Subcutaneous adipose tissue (tissue), 4 donors: ENCODE data around the gene PTPRG. TPM values are rescaled to one million over a fixed set of nuclear protein-coding genes. Genes with fewer than 3 reads are reported as not detected.

Experiments
- total RNA-seq, 4 donors: library from RNA; depleted of rRNA; stranded (reverse); fragments of >200 nt; gene quantifications; one replicate each; pipeline ENCODE4 v1.1.0, GENCODE V29; 2016
- TF ChIP-seq, protein P1 (sequence below): fragments of 450-650 bp; IDR thresholded peaks from one replicate; pipeline ENCODE4 v1.5.1; 2016; ENCODE audit warnings: low read depth, mild to moderate bottlenecking, control low read depth, antibody characterized with exemption, moderate library complexity

PTPRG gene
- total RNA-seq, 4 donors from 2014 or later, result 115 to 164 (median 159) TPM

DNA sequence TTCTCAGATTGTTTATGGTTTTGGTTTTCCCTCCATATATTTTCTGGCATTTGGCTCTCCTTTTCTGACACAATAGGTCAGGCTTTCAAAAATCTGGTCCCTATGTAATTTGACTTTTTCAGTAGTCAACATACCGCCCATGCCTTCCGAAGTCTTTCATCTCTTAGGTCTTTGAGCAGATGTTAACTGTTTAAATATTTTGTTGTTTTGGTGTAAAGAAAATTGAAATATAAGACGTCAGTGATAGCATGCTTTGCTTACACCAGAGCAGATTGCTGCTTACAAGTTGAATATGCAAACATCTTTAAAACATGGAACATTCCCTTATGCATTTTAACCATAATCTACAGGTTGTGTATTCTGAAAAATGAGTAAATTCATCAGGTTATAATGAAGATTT lies 233.0 kb downstream of the PTPRG start:
- TF ChIP-seq, protein P1, sequence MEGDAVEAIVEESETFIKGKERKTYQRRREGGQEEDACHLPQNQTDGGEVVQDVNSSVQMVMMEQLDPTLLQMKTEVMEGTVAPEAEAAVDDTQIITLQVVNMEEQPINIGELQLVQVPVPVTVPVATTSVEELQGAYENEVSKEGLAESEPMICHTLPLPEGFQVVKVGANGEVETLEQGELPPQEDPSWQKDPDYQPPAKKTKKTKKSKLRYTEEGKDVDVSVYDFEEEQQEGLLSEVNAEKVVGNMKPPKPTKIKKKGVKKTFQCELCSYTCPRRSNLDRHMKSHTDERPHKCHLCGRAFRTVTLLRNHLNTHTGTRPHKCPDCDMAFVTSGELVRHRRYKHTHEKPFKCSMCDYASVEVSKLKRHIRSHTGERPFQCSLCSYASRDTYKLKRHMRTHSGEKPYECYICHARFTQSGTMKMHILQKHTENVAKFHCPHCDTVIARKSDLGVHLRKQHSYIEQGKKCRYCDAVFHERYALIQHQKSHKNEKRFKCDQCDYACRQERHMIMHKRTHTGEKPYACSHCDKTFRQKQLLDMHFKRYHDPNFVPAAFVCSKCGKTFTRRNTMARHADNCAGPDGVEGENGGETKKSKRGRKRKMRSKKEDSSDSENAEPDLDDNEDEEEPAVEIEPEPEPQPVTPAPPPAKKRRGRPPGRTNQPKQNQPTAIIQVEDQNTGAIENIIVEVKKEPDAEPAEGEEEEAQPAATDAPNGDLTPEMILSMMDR, result no peak

DNA sequence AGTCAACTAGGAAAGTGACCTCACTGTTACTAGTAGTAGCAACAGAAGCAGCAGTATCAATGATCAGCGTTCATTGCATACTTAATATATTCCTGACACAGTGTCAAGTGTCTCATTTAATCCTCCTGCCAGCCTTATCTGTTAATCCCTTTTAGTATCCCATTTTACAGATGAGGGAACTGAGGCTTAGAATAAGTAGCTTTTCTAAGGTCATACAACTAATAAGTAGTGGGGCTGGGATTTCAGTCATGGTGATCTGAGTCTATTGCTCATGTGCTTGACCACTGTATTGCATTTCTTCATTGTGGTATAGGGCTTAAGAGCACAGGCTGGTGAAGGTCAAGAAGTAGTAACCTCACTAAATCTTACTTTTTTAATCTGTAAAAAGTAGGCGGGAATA lies 233.6 kb downstream of the PTPRG start:
- TF ChIP-seq, protein P1, result no peak

DNA sequence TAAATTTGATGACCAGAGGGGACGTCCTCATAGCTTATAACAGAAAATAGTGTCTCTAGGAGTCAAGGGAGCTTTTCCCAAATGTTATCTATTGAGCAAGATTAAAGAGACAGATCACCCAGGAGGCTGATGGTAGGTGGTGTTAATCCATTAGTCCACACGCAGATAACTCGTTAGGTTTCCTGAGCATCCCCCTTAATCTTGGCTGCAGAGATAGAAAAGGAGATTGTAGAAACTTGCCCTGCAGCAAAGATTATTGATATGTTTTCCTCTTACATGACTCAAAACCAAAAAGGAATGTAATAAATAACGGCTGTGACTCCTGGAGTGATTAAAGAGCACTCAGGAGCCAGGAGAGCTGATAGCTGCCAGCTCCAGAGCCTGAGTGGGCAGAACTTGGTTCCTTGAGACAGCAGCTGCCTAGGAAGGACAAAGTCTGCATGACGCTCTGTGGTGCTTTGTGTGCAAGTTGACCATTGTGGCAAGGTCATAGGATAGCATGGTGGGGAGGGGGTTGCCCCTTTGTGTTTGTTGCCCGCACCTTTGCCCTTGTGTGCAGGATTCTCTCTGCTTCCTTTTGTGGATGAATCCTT lies 234.8 kb downstream of the PTPRG start:
- TF ChIP-seq, protein P1, result no peak

DNA sequence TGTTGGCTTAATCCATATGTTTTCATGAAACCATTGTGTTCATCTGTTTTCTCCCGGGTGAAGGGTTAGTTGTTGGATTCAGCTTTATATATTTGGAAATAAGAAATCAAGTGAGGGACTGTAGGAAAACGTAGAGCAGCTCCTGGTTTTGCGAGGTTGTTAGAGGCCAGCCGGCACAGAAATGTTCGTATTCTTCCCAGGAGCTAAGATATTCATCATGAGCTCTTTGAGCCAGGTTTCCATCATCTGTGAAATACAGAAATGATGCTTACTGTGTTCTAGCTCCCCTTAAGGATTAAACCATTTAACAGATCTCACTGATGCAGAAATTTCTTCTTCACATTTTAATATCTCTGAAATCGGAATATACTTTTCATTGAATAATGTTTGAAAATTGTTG lies 235.5 kb downstream of the PTPRG start:
- TF ChIP-seq, protein P1, result no peak

DNA sequence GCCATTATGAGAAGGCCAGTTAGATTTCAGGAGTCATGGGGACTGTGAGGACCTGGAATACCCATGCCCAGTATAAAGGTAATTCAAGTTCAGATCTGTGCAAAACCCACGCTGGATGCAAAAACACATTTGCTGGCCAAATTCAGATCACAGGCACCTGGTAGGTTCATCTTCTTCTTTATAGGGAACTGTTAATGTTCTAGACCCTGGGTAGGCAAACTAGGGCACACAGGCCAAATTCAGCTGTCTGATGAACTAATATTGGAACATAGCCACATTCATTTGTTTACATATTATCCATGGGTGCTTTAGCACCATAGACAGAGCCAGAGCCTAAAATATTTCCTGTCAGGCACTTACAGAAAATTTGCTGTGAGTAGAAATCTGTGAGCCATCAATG lies 241.4 kb downstream of the PTPRG start:
- TF ChIP-seq, protein P1, result no peak

DNA sequence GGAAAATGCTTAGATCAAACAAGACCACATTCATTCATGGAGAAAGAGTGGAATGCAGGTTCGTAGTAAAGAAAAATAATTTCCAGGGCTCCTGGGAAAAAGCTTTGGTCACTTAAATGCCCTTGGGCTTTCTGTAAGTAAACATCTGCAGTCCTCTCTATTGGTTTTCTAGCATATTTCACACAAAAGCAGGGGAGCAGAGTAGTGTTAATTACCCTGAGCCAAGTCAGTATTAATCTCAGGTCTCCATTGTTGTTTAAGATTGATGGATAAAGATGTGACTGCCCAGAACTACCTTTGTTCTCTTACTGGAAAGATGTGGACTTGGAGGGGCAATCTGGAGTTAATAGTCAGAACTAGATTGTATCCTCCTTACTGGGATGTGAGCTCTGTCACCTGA lies 242.6 kb downstream of the PTPRG start:
- TF ChIP-seq, protein P1, result no peak

DNA sequence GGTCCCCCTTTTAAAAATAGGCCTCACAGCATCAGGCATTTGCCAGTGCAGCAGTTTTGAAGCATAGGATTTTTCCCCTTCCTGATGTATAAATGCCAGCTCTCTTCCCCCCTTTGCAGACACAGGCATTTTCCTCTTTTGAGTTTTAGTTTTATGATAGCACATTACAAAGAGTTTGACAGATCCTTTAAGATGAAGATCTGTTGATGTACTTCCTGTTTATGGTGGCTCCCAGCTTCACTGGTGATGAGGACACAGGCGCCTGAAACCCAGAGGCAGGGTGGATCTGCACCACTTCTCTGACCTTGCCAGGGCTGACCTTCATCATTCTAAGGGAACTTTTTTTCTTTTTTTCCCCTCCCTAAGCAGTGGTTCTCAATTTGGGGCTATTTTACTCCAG lies 243.4 kb downstream of the PTPRG start:
- TF ChIP-seq, protein P1, result no peak
